ENCODE data around the gene ST6GALNAC3. TPM values are rescaled to one million over a fixed set of nuclear protein-coding genes. Genes with fewer than 3 reads are reported as not detected.
"Not testable (repeated sequence)": the region's sequence is repeated elsewhere in the genome, so short reads cannot be mapped to it uniquely, and the experiment has no call there.

The ST6GALNAC3 gene
- total and polyA plus RNA-seq, 2 donors from 2014 or later = 8.8 to 15.8 TPM

- no peak overlapping the region for H3K9ac ChIP-seq (ENCODE audit: low read length in 3 of 3)
- DNase-seq (peak in 1 of 5 donors; percentile 43), FAIRE-seq (no peak)
- intact Hi-C loops (cut with DNase I) = no loop called here
- no peak overlapping the region for H3K4me3 ChIP-seq (ENCODE audit: low read length in 3 of 3)
- TF ChIP-seq CTCF (IDR thresholded peaks at IDR 0.05; ENCODE audit: borderline replicate concordance, extremely low read depth, insufficient read depth) = no peak
- H3K9me3 ChIP-seq (ENCODE audit: control insufficient read depth in 2 of 3, insufficient read depth in 1 of 3, low read length in 3 of 3) = no peaks in the 10 kb centered on the region
- no peaks in the 10 kb centered on the region for H3K36me3 ChIP-seq (ENCODE audit: control insufficient read depth in 2 of 3, insufficient read depth in 3 of 3, low read length in 3 of 3)
- H3K27ac ChIP-seq (ENCODE audit: low read depth in 2 of 2, low read length in 2 of 2) = no peak overlapping the region
- no peaks in the 10 kb centered on the region for H3K27me3 ChIP-seq (ENCODE audit: control insufficient read depth, insufficient read depth, low read length)
- peaks cover 0 to 9% (median 0%) of the 10 kb centered on the region in 3 donors for H3K4me1 ChIP-seq (ENCODE audit: control insufficient read depth in 2 of 3, insufficient read depth in 2 of 3, low read depth in 1 of 3, low read length in 3 of 3)
Observed at GRCh38 chr1:76337542-76338219, 263.1 kb downstream of the ST6GALNAC3 start.

GRCh38 chr1:76340056-76340455 lies 265.5 kb downstream of the ST6GALNAC3 start:
- no peak overlapping the region for H3K27ac ChIP-seq (ENCODE audit: low read depth in 2 of 2, low read length in 2 of 2)
- DNase-seq (no peak), FAIRE-seq (no peak)
- no peak overlapping the region for H3K9ac ChIP-seq (ENCODE audit: low read length in 3 of 3)
- H3K36me3 ChIP-seq (ENCODE audit: control insufficient read depth in 2 of 3, insufficient read depth in 3 of 3, low read length in 3 of 3) = no peaks in the 10 kb centered on the region
- H3K9me3 ChIP-seq (ENCODE audit: control insufficient read depth in 2 of 3, insufficient read depth in 1 of 3, low read length in 3 of 3) = no peaks in the 10 kb centered on the region
- no peak overlapping the region for H3K4me3 ChIP-seq (ENCODE audit: low read length in 3 of 3)
- TF ChIP-seq CTCF (IDR thresholded peaks at IDR 0.05; ENCODE audit: borderline replicate concordance, extremely low read depth, insufficient read depth) = no peak
- intact Hi-C loops (cut with DNase I) = no loop called here
- no peaks in the 10 kb centered on the region for H3K27me3 ChIP-seq (ENCODE audit: control insufficient read depth, insufficient read depth, low read length)
- peaks cover 0 to 9% (median 0%) of the 10 kb centered on the region in 3 donors for H3K4me1 ChIP-seq (ENCODE audit: control insufficient read depth in 2 of 3, insufficient read depth in 2 of 3, low read depth in 1 of 3, low read length in 3 of 3)

- FAIRE-seq; H3K27ac ChIP-seq (ENCODE audit: low read depth in 2 of 2, low read length in 2 of 2); intact Hi-C loops (cut with DNase I); H3K4me1 ChIP-seq (ENCODE audit: control insufficient read depth in 2 of 3, insufficient read depth in 2 of 3, low read depth in 1 of 3, low read length in 3 of 3); H3K36me3 ChIP-seq (ENCODE audit: control insufficient read depth in 2 of 3, insufficient read depth in 3 of 3, low read length in 3 of 3); H3K9ac ChIP-seq (ENCODE audit: low read length in 3 of 3); DNase-seq; H3K4me3 ChIP-seq (ENCODE audit: low read length in 3 of 3); H3K9me3 ChIP-seq (ENCODE audit: control insufficient read depth in 2 of 3, insufficient read depth in 1 of 3, low read length in 3 of 3); H3K27me3 ChIP-seq (ENCODE audit: control insufficient read depth, insufficient read depth, low read length): not testable (repeated sequence)
Observed at GRCh38 chr1:76341816-76342215, 267.3 kb downstream of the ST6GALNAC3 start.

- no peaks in the 10 kb centered on the region for H3K4me1 ChIP-seq (ENCODE audit: control insufficient read depth in 2 of 3, insufficient read depth in 2 of 3, low read depth in 1 of 3, low read length in 3 of 3)
- H3K27ac ChIP-seq (ENCODE audit: low read depth in 2 of 2, low read length in 2 of 2) = no peak overlapping the region
- no peaks in the 10 kb centered on the region for H3K9me3 ChIP-seq (ENCODE audit: control insufficient read depth in 2 of 3, insufficient read depth in 1 of 3, low read length in 3 of 3)
- no peak for TF ChIP-seq CTCF (IDR thresholded peaks at IDR 0.05; ENCODE audit: borderline replicate concordance, extremely low read depth, insufficient read depth)
- DNase-seq (no peak), FAIRE-seq (no peak)
- intact Hi-C loops (cut with DNase I) = no loop called here
- H3K27me3 ChIP-seq (ENCODE audit: control insufficient read depth, insufficient read depth, low read length) = no peaks in the 10 kb centered on the region
- no peak overlapping the region for H3K9ac ChIP-seq (ENCODE audit: low read length in 3 of 3)
- no peaks in the 10 kb centered on the region for H3K36me3 ChIP-seq (ENCODE audit: control insufficient read depth in 2 of 3, insufficient read depth in 3 of 3, low read length in 3 of 3)
- no peak overlapping the region for H3K4me3 ChIP-seq (ENCODE audit: low read length in 3 of 3)
Observed at GRCh38 chr1:76343356-76343755, 268.8 kb downstream of the ST6GALNAC3 start.

All from kidney (tissue), 14 donors.